NCI-H460 (cell line): ENCODE data around the gene AAMP. TPM values are rescaled to one million over a fixed set of nuclear protein-coding genes. Genes with fewer than 3 reads are reported as not detected.

ENCODE experiments used
- DNase-seq: peaks from one replicate; pipeline ENCODE4 v3.0.0-alpha.2; 2016; ENCODE audit warnings: low read depth; ENCODE audit errors: extremely low read depth
- total RNA-seq: library from RNA; depleted of rRNA; stranded (reverse); fragments of >200 nt; shearing (Covaris generic); gene quantifications from 2 replicates; pipeline ENCODE4 v1.2.3, GENCODE V29; 2014

AAMP gene
- total RNA-seq, 1 experiment from 2014 or later = 115 TPM

GRCh38 chr2:218295029-218295428, 25.1 kb upstream of the AAMP start:
- no peak for DNase-seq

- no peak for DNase-seq
These were observed 24.6 kb upstream of the AAMP start for GRCh38 chr2:218294430-218295022.

- DNase-seq = no peak
These were observed 23.9 kb upstream of the AAMP start for GRCh38 chr2:218293715-218294429.

GRCh38 chr2:218292048-218293014, 22.4 kb upstream of the AAMP start, which contains the start of gene TMBIM1:
Gene TMBIM1 (minus strand): TSS chr2:218292503. CDS start chr2:218282141, 10,362 bp downstream.
- DNase-seq = peak; percentile 65

- DNase-seq = no peak
These were observed 21.5 kb upstream of the AAMP start for GRCh38 chr2:218291318-218292047.

- DNase-seq = no peak
These were observed 20.7 kb upstream of the AAMP start for GRCh38 chr2:218290316-218291261.

- DNase-seq = no peak
These were observed 19.8 kb upstream of the AAMP start for GRCh38 chr2:218289639-218290315.

- DNase-seq = peak; percentile 92
These were observed 16.9 kb upstream of the AAMP start for GRCh38 chr2:218286570-218287459.

- DNase-seq = no peak
These were observed 15.7 kb upstream of the AAMP start for GRCh38 chr2:218285604-218286003.

- no peak for DNase-seq
These were observed 14.3 kb upstream of the AAMP start for GRCh38 chr2:218284106-218284811.

GRCh38 chr2:218282173-218282991, 12.4 kb upstream of the AAMP start:
- DNase-seq = no peak

GRCh38 chr2:218281449-218281848, 11.5 kb upstream of the AAMP start:
- no peak for DNase-seq

GRCh38 chr2:218280260-218280870, 10.4 kb upstream of the AAMP start:
- no peak for DNase-seq

GRCh38 chr2:218278531-218279360, 8.8 kb upstream of the AAMP start:
- no peak for DNase-seq

- DNase-seq = no peak
These were observed 8.0 kb upstream of the AAMP start for GRCh38 chr2:218277921-218278320.
